ENCODE data around the gene SHOC2. TPM values are rescaled to one million over a fixed set of nuclear protein-coding genes. Genes with fewer than 3 reads are reported as not detected.

The SHOC2 gene
- polyA plus RNA-seq, 3 donors = 13.9 to 69.9 (median 68.9) TPM

DNA sequence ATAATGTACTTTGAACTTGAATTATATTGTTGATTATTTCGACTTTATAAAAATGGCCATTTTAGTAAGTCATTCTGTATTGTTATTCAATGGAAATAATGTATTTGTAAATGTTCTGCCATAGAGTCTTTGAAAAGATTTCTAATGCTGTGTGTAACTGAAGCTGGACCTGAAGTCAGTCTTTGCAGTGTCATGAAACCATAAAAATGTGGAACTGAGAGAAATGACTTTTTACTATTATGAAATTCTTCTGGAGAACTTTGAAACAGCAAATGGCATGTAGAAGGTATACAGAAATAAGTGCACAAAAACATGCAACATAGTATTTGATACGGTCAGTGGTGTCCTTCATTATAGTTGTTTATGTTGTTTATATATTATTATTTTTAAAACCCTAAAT, 97.7 kb downstream of the SHOC2 start:
- peak; percentile 25 to 61 (median 60) for DNase-seq
- H4K20me1 ChIP-seq (ENCODE audit: insufficient read depth, low read length) = peaks cover 4% of the 10 kb centered on the region
- Mint-ChIP-seq H3K36me3 (peaks cover 45 to 56% of the 10 kb centered on the region in 2 donors), H3K27ac (peak overlapping the region in 2 of 7 donors; percentile 63 to 64), H3K27me3 (ENCODE audit: low read depth in 3 of 3) (no peaks in the 10 kb centered on the region), H3K4me1 (peaks cover 24% of the 10 kb centered on the region), H3K9me3 (peaks cover 0 to 5% (median 0%) of the 10 kb centered on the region in 7 donors), H3K4me3 (no peak overlapping the region)
- peak overlapping the region in 1 of 2 donors; percentile 37 for H3K27ac ChIP-seq (ENCODE audit: low read depth in 1 of 2, low read length in 2 of 2)
- no peaks in the 10 kb centered on the region for H3K9me3 ChIP-seq (replicated peaks in 1 of 2; ENCODE audit: control insufficient read depth in 1 of 2, insufficient read depth in 1 of 2, low read length in 2 of 2)
- no peak overlapping the region for H3K9ac ChIP-seq (ENCODE audit: insufficient read depth, low read length, poor library complexity, severe bottlenecking)
- peaks cover 9 to 25% of the 10 kb centered on the region in 2 donors for H3K4me1 ChIP-seq (ENCODE audit: control insufficient read depth in 1 of 2, insufficient read depth in 2 of 2, low read length in 2 of 2)
- intact Hi-C loops (cut with micrococcal nuclease) = no loop called here
- no peak overlapping the region for H3K4me2 ChIP-seq (replicated peaks; ENCODE audit: extremely low read depth, low read length, poor library complexity, severe bottlenecking)
- H3K27me3 ChIP-seq (ENCODE audit: control insufficient read depth in 2 of 2, insufficient read depth in 2 of 2, low read length in 2 of 2) = no peaks in the 10 kb centered on the region
- TF ChIP-seq, protein P1, sequence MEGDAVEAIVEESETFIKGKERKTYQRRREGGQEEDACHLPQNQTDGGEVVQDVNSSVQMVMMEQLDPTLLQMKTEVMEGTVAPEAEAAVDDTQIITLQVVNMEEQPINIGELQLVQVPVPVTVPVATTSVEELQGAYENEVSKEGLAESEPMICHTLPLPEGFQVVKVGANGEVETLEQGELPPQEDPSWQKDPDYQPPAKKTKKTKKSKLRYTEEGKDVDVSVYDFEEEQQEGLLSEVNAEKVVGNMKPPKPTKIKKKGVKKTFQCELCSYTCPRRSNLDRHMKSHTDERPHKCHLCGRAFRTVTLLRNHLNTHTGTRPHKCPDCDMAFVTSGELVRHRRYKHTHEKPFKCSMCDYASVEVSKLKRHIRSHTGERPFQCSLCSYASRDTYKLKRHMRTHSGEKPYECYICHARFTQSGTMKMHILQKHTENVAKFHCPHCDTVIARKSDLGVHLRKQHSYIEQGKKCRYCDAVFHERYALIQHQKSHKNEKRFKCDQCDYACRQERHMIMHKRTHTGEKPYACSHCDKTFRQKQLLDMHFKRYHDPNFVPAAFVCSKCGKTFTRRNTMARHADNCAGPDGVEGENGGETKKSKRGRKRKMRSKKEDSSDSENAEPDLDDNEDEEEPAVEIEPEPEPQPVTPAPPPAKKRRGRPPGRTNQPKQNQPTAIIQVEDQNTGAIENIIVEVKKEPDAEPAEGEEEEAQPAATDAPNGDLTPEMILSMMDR (IDR thresholded peaks at IDR 0.05) = no peak
- peaks cover 34 to 58% of the 10 kb centered on the region in 2 donors for H3K36me3 ChIP-seq (replicated peaks in 1 of 2; ENCODE audit: control insufficient read depth in 1 of 2, insufficient read depth in 2 of 2, low read length in 2 of 2)
- peaks cover 10% of the 10 kb centered on the region for H3K79me2 ChIP-seq (ENCODE audit: insufficient read depth, low read length)
- WGBS (ENCODE audit: insufficient coverage) = 80% methylated on average over 1 of the region's 2 CpGs
- no peak overlapping the region for H3K4me3 ChIP-seq (replicated peaks in 1 of 3; ENCODE audit: low read depth in 2 of 3, low read length in 3 of 3)
- H2AFZ ChIP-seq (ENCODE audit: insufficient read depth, low read depth, low read length, poor library complexity, severe bottlenecking) = no peak overlapping the region

GRCh38 chr10:111018021-111018420, 98.6 kb downstream of the SHOC2 start:
- no peak for DNase-seq
- Histone ChIP-seq H3K27me3 (ENCODE audit: control insufficient read depth in 2 of 2, insufficient read depth in 2 of 2, low read length in 2 of 2) (no peaks in the 10 kb centered on the region), H3K79me2 (ENCODE audit: insufficient read depth, low read length) (peaks cover 10% of the 10 kb centered on the region), H3K4me3 (replicated peaks in 1 of 3; ENCODE audit: low read depth in 2 of 3, low read length in 3 of 3) (no peak overlapping the region), H2AFZ (ENCODE audit: insufficient read depth, low read depth, low read length, poor library complexity, severe bottlenecking) (no peak overlapping the region), H4K20me1 (ENCODE audit: insufficient read depth, low read length) (peaks cover 4% of the 10 kb centered on the region), H3K9ac (ENCODE audit: insufficient read depth, low read length, poor library complexity, severe bottlenecking) (no peak overlapping the region), H3K36me3 (replicated peaks in 1 of 2; ENCODE audit: control insufficient read depth in 1 of 2, insufficient read depth in 2 of 2, low read length in 2 of 2) (peaks cover 31 to 58% of the 10 kb centered on the region in 2 donors), H3K27ac (ENCODE audit: low read depth in 1 of 2, low read length in 2 of 2) (peak overlapping the region in 1 of 2 donors; percentile 37), H3K4me1 (ENCODE audit: control insufficient read depth in 1 of 2, insufficient read depth in 2 of 2, low read length in 2 of 2) (peaks cover 9 to 25% of the 10 kb centered on the region in 2 donors), H3K4me2 (replicated peaks; ENCODE audit: extremely low read depth, low read length, poor library complexity, severe bottlenecking) (no peak overlapping the region), H3K9me3 (replicated peaks in 1 of 2; ENCODE audit: control insufficient read depth in 1 of 2, insufficient read depth in 1 of 2, low read length in 2 of 2) (no peaks in the 10 kb centered on the region)
- Mint-ChIP-seq H3K27ac (peak overlapping the region in 1 of 7 donors; percentile 1), H3K4me3 (no peak overlapping the region), H3K27me3 (ENCODE audit: low read depth in 3 of 3) (no peaks in the 10 kb centered on the region), H3K9me3 (peaks cover 0 to 10% (median 3%) of the 10 kb centered on the region in 7 donors), H3K4me1 (peaks cover 24% of the 10 kb centered on the region), H3K36me3 (peaks cover 46 to 58% of the 10 kb centered on the region in 2 donors)
- TF ChIP-seq, protein P1 (IDR thresholded peaks at IDR 0.05) = no peak
- intact Hi-C loops (cut with micrococcal nuclease) = no loop called here
